Activated CD4-positive, alpha-beta T cell treated with anti-CD3 and anti-CD28 coated beads, Interleukin-2, Interleukin-4, amounts not matched to agents 100 ng/mL and 50 ng/mL, durations not matched to agents 16 hours and 8 hours (primary cell): Measurements from ENCODE around the gene RGS6.

Experiments
- DNase-seq: peaks from one replicate; pipeline ENCODE4 v3.0.0-alpha.2; 2020; ENCODE audit warnings: low spot score

Gene RGS6

DNA sequence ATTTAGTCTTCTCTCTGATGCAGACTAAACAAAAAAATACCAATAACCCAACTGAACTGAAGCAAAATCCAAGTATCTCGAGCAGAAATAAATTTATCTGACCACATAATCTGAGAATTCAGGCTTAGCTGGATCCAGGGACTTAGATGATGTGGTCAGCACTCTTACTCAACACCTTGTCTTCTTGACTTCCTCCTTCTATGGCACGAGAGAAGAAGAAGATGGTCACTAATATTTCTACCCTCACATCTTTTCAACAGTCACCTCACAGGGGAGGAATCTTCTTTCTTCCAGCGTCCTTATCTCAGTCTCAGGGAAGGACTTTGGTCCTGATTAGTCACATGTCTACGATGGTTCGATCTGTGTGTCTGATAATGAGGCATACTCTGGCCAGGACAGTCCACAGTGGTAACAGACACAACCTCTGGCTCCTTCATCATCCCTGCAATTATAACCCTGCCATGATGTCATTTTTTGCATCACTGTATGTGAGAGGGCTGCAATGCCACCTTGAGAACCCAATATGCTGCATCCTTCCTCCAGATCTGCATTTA lies 15.8 kb downstream of the RGS6 start:
- DNase-seq: no peak

DNA sequence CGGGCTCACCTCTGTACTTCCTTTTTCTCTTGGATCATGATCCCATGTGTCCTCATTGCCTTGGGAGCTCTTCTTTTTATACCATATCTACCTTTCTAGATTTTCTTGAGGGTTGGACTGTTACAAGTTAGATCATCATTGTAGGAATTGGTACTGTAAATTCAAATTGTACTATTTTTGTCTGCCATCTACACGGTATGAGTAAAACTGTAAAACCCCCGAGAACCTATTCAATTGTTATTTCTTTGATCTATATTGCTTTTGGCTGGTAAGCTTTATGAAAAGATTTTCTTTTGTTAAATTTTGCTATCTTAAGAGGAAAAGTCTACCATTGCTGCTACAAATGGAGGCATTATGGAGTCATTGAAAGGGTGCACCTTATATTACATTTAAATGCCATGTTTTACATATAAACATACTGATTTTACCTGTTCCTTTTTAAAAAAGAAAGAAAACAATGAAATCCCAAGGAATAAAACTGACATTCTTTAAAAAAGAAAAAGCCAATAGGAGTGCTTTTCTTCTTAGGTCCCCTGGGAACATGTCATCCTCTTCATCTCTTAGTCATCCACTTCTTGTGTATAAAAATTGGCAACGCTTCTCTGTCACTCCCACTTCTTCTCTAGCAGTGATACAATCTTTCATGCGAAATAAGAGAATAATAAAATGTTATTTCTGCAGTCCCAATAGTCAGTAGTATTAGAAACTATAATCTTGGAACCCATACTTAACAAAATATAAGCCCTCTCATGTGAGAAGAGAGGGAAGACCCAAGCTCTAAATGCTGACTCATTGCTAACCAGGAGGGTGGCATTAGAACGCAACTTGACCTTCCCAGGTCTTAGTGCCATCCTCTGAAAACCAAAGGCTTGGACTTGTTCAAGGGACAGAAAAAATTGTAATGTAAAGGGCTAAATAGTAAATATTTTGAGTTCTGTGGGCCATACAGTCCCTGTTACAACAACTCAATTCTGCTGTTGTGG lies 20.4 kb downstream of the RGS6 start:
- DNase-seq: no peak

DNA sequence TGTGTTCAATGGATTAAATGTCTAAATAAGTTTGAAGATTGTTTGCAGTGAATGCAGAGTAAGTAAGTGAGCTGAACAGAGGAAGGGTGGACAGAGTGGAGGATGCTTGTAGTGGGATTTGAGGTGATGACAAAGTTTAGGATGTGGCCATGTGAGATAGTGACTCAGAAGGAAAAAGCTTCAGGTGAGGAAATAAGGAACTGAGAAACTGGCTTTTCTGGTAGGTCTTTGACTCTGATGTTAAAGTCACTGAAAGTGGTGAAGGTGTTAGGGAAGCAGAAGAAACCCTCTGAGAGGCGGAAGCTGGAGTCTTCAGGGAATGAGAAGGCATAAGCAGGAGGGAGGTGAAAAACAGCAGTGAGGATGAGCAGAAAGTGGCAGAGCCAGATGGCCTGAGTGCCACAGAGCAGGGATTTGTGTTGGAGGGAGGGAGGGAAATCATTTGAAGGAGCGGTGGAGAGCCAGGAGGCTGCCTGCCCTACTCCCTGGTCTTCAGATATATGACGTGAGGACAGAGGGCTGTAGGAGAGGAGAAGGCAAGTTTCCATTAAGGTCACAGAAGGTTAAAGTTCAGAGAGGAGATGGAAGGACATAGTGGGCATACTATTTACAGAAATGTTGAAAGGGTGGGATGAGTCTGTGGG lies 24.8 kb downstream of the RGS6 start:
- no peak for DNase-seq

DNA sequence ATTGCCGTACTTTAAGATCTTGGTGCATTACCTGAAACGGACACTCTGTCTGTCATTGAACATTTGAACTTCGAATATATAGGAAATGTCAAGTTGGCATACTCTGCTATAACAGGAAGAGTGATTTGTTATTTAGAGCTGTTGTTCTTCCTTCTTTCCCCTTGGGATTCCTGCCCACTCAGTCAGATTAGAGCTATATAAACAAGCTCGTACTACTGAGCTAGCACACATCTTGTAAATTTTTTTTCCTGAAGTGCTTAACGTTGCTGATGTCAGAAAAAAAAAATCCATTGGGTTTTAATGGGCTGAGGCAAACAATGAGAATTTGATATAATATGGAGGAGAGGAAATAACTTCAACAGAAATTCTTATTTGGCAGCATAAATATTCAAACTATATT lies 26.8 kb downstream of the RGS6 start:
- DNase-seq: no peak

DNA sequence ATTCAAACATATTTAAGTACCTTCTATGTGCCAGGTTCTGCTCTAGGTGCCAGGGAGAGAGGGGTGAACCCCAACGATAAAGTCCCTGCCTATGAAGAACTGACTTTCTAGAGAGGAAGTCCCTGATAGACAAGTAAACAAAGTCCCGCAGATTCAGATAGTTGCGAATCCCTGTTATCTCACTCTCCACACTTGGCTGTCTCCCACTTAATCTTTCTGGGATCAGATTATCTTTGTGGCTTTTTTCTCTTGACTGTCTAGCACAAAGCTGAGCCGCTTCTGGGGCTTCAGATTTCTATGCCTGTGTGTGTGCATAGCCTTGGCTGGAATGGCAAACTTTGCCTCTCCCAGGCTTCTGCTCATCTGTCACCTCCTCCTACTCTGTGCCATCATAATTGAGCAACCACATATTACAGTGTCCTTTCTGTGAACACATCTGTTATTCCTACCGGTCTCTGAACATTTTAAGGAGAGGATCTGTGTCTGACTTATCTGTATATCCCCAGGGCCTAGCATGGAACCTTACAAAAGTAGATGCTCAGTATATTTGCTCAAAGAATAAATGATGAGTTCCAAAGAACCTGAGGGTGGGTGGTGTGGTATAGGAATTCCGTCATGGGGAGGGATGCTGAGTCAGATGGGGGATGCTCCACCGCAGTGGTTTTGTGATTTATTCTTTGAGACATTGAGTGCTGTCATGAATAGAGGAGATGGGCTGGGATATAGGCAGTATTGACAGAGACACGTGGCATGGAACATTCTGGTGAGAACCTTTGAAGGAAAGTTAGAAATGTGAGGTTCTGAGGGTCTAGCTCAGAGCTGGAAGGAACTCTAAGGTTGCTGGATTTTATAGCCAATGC lies 28.5 kb downstream of the RGS6 start:
- no peak for DNase-seq

DNA sequence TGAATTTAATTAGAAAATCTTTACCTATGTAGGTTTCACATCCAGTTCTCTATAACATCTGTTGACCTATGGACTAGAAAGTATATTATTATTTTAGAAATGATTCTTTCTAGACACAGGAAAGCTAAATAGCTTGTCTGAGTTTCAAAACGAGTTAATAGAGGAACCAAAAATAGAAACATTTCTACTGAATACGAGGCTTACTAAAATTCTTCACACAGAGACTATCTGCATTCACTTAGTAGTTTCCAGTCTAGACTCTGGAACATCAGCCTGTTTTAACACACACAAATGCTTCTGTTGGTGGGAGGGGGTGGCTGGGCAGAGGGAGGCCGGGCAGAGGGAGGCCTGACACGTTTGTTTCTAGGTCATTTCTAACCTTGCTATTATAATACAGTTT lies 29.7 kb downstream of the RGS6 start:
- no peak for DNase-seq

DNA sequence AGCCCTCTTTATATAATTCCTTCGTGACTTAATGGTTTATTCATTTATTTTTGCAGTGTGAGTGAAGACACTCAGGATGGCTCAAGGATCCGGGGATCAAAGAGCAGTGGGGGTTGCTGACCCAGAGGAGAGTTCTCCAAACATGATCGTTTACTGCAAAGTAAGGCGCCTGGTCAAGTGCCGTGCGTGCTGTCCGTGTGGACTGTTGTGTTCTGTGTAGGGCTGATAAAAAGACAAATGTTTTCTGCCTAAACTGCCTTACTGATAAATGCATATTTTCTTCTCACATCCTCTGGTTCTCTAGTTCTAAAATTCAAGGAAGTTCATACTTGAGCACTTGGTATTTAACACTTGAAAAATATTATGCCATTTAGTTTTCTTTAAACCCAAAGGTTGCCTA lies 32.5 kb downstream of the RGS6 start:
- DNase-seq: no peak

DNA sequence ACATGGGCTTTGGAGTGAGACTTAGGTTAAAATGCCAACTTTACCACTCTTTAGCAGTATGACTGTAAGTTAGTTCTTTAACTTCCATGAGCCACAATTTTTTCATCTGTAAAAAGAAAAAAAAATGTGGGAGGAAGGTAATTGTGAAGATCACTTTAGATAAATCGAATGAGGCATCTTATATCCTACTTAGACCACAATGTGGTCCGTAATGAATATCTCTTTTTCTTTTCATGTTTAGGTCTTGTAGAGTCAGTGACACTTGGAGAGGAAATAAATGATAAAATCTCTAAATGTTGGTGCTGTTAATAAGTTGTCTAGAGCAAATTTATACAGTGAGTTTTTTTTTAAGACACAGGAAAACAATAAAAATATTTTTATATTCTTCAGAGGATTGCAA lies 34.3 kb downstream of the RGS6 start:
- no peak for DNase-seq

DNA sequence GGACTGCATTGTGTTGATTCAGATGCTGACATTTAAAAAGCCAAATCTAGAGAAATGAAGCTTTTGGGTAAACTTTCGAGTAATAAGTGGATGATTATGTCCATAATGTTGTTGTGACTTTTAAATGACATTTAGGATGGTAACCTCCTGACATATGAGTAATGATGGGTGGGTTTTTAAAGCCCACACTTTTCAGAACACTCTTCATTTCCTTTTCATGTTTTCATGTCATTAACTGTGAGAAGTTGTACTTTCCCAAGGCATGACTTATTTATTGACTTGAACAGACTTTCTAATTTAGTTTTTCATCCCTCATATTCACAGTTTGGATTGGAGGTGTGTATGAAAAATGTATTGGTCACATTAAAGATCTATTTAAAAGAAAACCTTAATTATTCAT lies 35.5 kb downstream of the RGS6 start:
- no peak for DNase-seq

DNA sequence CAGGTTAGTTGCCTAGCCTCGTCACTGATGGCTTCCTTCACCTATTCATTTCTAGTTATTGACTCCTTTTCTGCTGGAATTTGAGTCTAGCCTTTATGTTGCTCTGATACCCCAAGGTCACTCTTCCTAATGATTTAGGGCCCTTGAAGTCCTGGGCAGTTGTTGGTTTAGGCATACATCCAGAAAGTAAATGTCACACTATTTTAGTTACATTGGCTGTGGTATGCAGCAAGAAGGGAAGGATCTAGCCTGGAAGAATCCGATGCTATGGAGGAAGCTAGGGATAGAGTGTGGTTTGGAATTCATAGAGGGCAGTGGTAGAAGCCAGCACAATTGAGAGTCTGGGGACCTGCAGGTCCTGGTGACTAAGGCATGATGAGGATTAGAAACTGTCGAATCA lies 38.0 kb downstream of the RGS6 start:
- DNase-seq: no peak

DNA sequence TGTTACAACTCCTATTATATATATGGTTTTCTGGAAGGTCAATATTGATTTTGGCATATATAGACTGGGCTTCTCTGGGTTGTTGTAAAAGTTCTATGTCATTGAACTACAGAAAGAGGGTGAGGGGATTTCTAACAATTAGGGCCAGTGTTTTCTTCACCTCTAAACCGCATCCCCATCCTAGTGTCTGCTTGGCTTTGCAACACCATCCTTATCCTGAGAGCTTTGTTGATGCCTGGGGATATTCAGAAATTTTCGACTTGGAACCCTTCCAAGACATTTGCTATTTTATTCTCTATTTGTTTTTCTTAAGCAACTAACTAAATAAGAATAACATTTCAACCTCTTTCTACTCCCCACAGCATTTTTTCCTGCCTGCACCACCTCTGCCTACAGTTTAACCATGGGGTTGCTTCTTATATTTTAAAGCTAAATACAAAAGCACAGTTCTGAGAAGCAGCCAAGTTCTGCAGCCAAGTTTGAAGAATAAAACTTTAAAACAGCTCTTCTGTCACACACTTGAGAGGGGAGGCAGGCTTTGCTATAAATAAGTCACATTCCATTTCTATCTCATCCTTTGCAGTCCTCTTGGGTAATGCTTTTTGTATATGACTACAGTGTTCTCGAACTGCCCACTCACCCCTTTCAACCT lies 53.4 kb downstream of the RGS6 start:
- no peak for DNase-seq

DNA sequence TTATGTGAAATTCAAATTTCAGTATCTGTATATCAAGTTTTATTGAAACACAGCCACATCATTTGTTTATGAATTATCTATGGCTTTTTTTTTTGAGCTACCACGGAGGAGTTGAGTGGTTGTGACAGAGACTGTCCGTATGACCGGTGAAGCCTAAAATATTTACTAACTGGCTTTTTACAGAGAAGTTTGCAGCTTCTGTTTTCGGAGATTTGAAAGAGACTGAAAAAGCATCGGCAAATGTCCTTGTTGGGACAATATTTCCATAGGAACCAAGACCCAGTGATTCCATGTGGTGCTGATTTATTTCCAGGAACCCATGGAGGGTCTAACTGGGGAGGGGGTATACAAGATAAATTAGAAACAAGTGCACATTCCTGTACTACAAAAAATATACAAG lies 56.2 kb downstream of the RGS6 start:
- no peak for DNase-seq

DNA sequence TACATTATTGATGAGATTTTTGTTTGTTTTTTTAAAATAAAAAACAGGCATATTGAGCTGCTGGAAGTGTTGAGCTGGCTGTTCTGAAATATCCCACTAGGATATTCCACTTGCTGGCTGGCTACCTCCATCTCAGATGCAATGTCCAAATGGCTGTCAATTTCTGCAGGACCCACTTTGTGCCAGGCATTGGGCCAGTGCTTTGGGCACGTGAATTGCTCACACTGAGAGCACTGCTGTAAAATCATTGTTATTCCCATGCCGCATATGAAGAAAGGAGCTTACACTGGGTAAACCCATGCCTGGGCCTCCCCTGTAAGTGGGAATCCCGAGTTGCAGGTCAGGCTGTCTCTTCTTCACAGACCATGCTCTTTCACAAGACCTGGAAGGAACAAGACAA lies 56.7 kb downstream of the RGS6 start:
- DNase-seq: no peak

DNA sequence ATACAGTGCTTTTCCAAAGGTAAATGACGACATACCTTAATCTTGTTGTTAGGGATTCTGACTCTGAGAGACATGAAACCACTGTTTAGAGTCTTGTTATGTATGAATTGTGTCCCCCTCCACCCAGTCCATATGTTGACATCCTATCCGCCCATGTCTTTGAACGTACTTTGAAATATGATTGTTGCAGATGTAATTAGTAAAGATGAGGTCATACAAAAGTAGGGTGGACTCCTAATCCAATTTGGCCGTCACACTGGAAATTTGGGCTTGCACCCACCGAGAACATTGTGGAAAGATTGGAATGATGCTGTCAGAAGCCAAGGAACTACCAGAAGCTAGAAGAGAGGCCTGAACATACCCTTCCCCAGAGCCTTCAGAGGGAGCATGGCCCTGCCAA lies 62.2 kb downstream of the RGS6 start:
- no peak for DNase-seq

DNA sequence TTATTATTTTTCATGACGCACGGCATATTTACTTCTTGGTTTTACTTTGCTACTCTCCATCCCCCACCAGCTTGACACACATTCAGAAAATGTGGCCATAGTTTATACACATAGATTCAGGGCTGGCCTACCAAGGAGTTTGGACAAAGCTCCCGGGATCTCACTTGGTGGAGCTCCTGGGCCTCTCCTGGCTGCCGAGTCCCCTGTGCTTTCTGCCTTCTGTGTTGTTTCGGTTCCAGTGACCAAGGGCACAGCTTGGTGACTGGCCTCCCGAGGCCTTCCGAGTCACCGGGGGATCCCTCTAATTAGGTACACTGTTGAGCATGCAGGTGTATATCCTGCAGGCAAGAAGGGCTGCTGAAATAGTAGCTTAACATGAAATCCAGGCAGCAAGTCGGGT lies 63.5 kb downstream of the RGS6 start:
- no peak for DNase-seq

DNA sequence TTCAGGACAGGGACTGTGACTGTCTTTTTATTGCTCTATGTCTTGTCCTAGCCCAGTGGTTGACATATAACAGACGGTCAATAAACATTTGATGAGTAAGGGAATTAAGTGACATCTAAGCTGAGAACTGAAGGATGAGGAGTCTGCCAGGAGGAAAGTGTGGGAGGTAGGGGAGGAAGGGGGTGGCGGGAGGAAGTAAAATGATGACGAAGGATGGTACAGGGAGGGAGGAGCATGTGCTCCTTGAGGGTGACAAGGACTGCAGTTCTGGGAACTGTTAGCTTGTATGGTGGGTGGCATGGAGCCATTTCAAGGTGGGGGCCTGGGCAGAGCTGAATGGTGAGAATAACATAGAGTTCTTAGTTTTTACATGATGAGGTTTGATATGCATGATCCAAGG lies 64.4 kb downstream of the RGS6 start:
- no peak for DNase-seq

DNA sequence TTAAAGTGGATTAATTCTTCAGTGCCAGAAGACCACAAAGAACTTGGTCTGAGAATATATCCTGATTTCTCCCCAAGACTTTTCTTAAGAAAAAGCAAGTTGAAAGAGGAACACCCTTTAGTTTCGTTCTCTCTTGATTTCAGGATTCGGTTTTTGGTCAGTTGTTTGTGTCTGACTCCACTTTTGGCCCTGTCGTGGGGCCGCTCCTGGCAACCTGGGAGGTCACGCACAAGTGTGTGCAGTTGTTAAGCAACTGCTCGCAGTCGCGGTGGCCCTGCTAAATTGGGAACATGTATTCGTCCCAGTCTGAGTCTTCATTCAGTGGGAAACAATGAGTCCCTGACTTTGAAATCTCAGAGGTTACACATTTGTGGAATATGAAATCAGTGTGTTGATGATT lies 68.7 kb downstream of the RGS6 start:
- no peak for DNase-seq

DNA sequence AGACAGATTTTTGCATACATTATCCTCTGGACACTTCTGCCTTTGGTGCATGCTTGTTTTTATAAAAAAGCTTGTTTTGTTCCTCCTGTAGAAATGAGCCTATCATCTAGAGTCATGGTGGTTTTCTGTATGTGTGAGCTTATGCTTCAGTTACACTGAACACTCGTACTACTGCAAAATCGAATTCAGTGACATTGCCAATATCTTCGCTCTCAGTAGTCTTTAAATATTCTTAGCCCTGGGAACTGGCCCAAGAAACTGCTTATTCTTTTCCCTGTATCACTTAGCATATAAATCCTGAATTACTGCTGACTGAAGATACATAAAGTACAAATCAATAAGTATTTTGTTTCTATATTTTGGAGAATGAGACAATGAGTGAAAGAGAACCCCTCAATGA lies 70.5 kb downstream of the RGS6 start:
- DNase-seq: no peak

DNA sequence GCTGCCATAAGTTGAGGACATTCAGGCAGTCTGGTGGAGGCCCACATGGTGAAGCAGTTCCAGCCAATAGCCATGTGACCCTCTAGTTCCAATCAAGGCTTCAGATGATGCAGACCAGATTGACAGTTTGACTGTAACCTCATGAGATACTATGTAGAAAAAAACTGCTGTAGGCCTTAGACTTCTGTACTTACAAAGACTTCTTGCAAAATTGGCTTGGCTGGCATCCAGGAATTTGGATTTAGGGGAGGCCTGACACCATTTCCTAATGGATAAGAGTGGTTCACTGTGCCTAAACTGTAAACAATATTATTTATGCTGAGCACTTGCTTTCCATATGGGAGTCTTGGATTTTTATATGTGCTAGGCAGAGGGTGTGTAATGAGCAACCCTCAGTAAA lies 76.4 kb downstream of the RGS6 start:
- DNase-seq: no peak

DNA sequence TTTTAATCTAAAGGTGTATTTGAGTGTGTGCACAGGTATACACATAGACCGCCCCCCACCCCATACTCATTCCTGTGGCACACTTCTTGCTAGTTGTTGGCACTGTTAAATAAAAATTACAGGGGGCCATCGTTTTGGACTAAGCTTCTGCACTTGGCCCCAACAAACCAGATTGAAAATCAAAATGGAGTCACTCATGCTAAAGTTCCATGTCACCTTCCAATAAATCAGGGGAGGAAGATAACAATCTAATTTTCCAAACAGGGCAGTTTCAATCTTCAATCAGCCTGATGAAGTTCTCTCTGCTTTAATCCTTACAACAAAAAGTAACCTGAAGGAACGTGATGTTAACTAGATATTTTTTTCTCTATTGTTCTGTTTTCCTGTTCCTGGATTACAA lies 78.2 kb downstream of the RGS6 start:
- DNase-seq: no peak

DNA sequence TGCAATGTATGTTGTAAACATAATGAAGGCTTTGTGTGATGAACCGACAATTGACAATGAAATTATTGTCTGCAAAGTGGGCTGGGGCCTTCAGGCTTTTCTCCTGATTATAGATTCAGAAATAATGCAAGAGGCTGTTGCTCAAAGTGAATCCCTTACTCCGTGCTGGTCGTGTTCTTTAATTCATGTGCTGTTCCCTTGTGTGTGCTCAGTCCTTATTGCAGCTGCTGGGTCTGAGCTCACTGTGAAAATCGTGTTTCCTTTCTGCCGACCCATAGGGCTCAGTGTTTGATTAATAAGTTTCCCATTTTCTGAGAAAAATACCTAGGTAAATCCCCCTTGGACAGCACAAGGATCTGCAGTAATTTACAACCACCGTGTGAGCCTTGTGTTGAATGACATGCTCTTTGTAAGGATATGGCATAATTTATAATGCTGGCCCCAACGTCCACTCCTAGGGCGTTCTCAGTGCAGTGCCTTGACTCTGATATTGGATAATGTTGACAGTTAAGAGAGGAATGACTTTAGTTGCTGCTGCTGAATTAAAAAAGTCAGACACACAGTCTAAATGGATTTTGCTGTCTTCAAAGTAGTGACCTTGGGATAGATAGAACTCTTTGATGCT lies 81.6 kb downstream of the RGS6 start:
- no peak for DNase-seq
